Gastrocnemius medialis (tissue), 4 donors: ENCODE data around the gene GPRC5C. TPM values are rescaled to one million over a fixed set of nuclear protein-coding genes. Genes with fewer than 3 reads are reported as not detected.

Experiments
- ATAC-seq, 2 donors: fragments of 150-250 bp; one replicate each; pipeline ENCODE4 v1.9.1; 2016
- DNase-seq, 2 donors: peaks; one replicate each; pipeline ENCODE4 v3.0.0-alpha.2; 2019
- H3K27ac ChIP-seq, 4 donors: fragments of 200-600 bp; sonication (generic); 1 replicate in 1 of 4; 2 replicates in 3 of 4; pipeline ENCODE4 v1.5.1; 2016 to 2018; ENCODE audit warnings: mild to moderate bottlenecking in 2 of 4, moderate library complexity in 1 of 4
- H3K27me3 ChIP-seq, 3 donors: fragments of 200-600 bp; sonication (generic) in 2 of 3; 1 replicate in 1 of 3; 2 replicates in 2 of 3; pipeline versions ENCODE4 v1.5.1 to v1.6.0; 2016 to 2019; ENCODE audit warnings: mild to moderate bottlenecking in 1 of 3, moderate library complexity in 1 of 3
- H3K36me3 ChIP-seq, 2 donors: fragments of 200-600 bp; sonication (generic) in 1 of 2; one replicate each; pipeline ENCODE4 v1.5.1; 2017 to 2018
- H3K4me1 ChIP-seq, 2 donors: fragments of 200-600 bp; sonication (generic) in 1 of 2; one replicate each; pipeline ENCODE4 v1.5.1; 2016 to 2017; ENCODE audit warnings: mild to moderate bottlenecking in 2 of 2
- H3K4me3 ChIP-seq, 4 donors: fragments of 200-600 bp; sonication (generic) in 3 of 4; 1 replicate in 1 of 4; 2 replicates in 3 of 4; pipeline ENCODE4 v1.5.1; 2016 to 2019; ENCODE audit warnings: mild to moderate bottlenecking in 2 of 4
- H3K9me3 ChIP-seq, 3 donors: fragments of 200-600 bp; sonication (generic) in 2 of 3; 1 replicate in 1 of 3; 2 replicates in 2 of 3; pipeline ENCODE4 v1.5.1; 2016 to 2019
- CTCF ChIP-seq, 5 experiments: fragments of 450-650 bp in 3 of 5; fragments of 200-600 bp in 2 of 5; sonication (generic) in 2 of 5; IDR thresholded peaks in 4 of 5; conservative IDR thresholded peaks in 1 of 5; 1 replicate in 4 of 5; 2 replicates in 1 of 5; pipeline ENCODE4 v1.5.1; 2016 to 2019; ENCODE audit warnings: antibody characterized with exemption in 5 of 5, mild to moderate bottlenecking in 3 of 5, moderate library complexity in 3 of 5
- POLR2A ChIP-seq, 2 donors: fragments of 450-650 bp; IDR thresholded peaks; one replicate each; pipeline ENCODE4 v1.6.1; 2017; ENCODE audit warnings: antibody characterized with exemption in 2 of 2, mild to moderate bottlenecking in 2 of 2, moderate library complexity in 2 of 2
- in situ Hi-C, 4 donors: fragments of 200-750 bp; cut with MboI; loops; one replicate each; pipeline versions ENCODE4 v1.15.0 to v1.8.0; 2017; ENCODE audit warnings: low sequenced_read_pairs in 4 of 4
- intact Hi-C: fragments of 100-400 bp; cut with DNase I; formaldehyde crosslinking; loops from one replicate; pipeline ENCODE4 v1.15.1; 2023; ENCODE audit warnings: low total_unique reads
- total RNA-seq, 4 donors: library from RNA; depleted of rRNA; stranded (reverse); fragments of >200 nt; gene quantifications; one replicate each; pipeline versions ENCODE4 v1.1.0 to v1.2.3, GENCODE V29; 2016

The GPRC5C gene
- total RNA-seq, 4 donors from 2014 or later = 80.4 to 138 (median 127) TPM

- H3K4me1 ChIP-seq = peaks cover 10 to 13% of the 10 kb centered on the region in 2 donors
- no peaks in the 10 kb centered on the region for H3K36me3 ChIP-seq
- H3K27me3 ChIP-seq = no peaks in the 10 kb centered on the region
- TF ChIP-seq POLR2A (IDR thresholded peaks at IDR 0.05) (no peak), CTCF (IDR thresholded peaks at IDR 0.05 in 4 of 5, conservative IDR thresholded peaks at IDR 0.05 in 1 of 5) (peak in 1 of 5 experiments; percentile 10)
- ATAC-seq = peak; percentile 90 to 91
- H3K4me3 ChIP-seq = no peak overlapping the region
- DNase-seq = peak; percentile 56 to 76
- no peaks in the 10 kb centered on the region for H3K9me3 ChIP-seq
- in situ Hi-C loops (no loop called here), intact Hi-C loops (no loop called here)
- H3K27ac ChIP-seq = peak overlapping the region in 3 of 4 donors; percentile 15 to 38 (median 19)
These were observed 23.6 kb upstream of the GPRC5C start for GRCh38 chr17:74408262-74408661.

GRCh38 chr17:74408815-74409214, 23.1 kb upstream of the GPRC5C start:
- Histone ChIP-seq H3K9me3 (no peaks in the 10 kb centered on the region), H3K36me3 (no peaks in the 10 kb centered on the region), H3K4me1 (peaks cover 5 to 9% of the 10 kb centered on the region in 2 donors), H3K4me3 (no peak overlapping the region), H3K27me3 (no peaks in the 10 kb centered on the region), H3K27ac (peak overlapping the region in 1 of 4 donors; percentile 19)
- DNase-seq (no peak), ATAC-seq (no peak)
- intact Hi-C loops = no loop called here
- in situ Hi-C loops = no loop called here
- TF ChIP-seq POLR2A (IDR thresholded peaks at IDR 0.05) (no peak), CTCF (IDR thresholded peaks at IDR 0.05 in 4 of 5, conservative IDR thresholded peaks at IDR 0.05 in 1 of 5) (no peak)

GRCh38 chr17:74410001-74410443, 21.9 kb upstream of the GPRC5C start:
- H3K9me3 ChIP-seq = no peaks in the 10 kb centered on the region
- no peak for TF ChIP-seq CTCF (IDR thresholded peaks at IDR 0.05 in 4 of 5, conservative IDR thresholded peaks at IDR 0.05 in 1 of 5)
- no peak for TF ChIP-seq POLR2A (IDR thresholded peaks at IDR 0.05)
- H3K4me1 ChIP-seq = peaks cover 3 to 7% of the 10 kb centered on the region in 2 donors
- no peak for DNase-seq
- H3K36me3 ChIP-seq = no peaks in the 10 kb centered on the region
- intact Hi-C loops (no loop called here), in situ Hi-C loops (no loop called here)
- no peaks in the 10 kb centered on the region for H3K27me3 ChIP-seq
- ATAC-seq = no peak
- no peak overlapping the region for H3K4me3 ChIP-seq
- no peak overlapping the region for H3K27ac ChIP-seq

GRCh38 chr17:74412581-74412980, 19.3 kb upstream of the GPRC5C start:
- no peak for TF ChIP-seq POLR2A (IDR thresholded peaks at IDR 0.05)
- no peak for TF ChIP-seq CTCF (IDR thresholded peaks at IDR 0.05 in 4 of 5, conservative IDR thresholded peaks at IDR 0.05 in 1 of 5)
- Histone ChIP-seq H3K27ac (no peak overlapping the region), H3K27me3 (no peaks in the 10 kb centered on the region), H3K4me3 (no peak overlapping the region), H3K4me1 (peaks cover 4 to 6% of the 10 kb centered on the region in 2 donors), H3K36me3 (no peaks in the 10 kb centered on the region), H3K9me3 (no peaks in the 10 kb centered on the region)
- DNase-seq (no peak), ATAC-seq (no peak)
- intact Hi-C loops (no loop called here), in situ Hi-C loops (no loop called here)

- Histone ChIP-seq H3K27me3 (no peaks in the 10 kb centered on the region), H3K9me3 (no peaks in the 10 kb centered on the region), H3K4me1 (peaks cover 8 to 12% of the 10 kb centered on the region in 2 donors), H3K36me3 (no peaks in the 10 kb centered on the region), H3K27ac (no peak overlapping the region), H3K4me3 (no peak overlapping the region)
- intact Hi-C loops = no loop called here
- no peak for ATAC-seq
- TF ChIP-seq POLR2A (IDR thresholded peaks at IDR 0.05) (no peak), CTCF (IDR thresholded peaks at IDR 0.05 in 4 of 5, conservative IDR thresholded peaks at IDR 0.05 in 1 of 5) (no peak)
- in situ Hi-C loops = no loop called here
- DNase-seq = no peak
These were observed 18.4 kb upstream of the GPRC5C start for GRCh38 chr17:74413491-74413890.
